HG02870 (cell line): ENCODE results near the gene PAIP2B.
"Not testable (repeated sequence)": the region's sequence is repeated elsewhere in the genome, so short reads cannot be mapped to it uniquely, and the experiment has no call there.

Experiments
- ATAC-seq: cut with Tn5 transposase; IDR thresholded peaks from one replicate; pipeline ENCODE4 v1.9.1; 2021; ENCODE audit warnings: mild to moderate bottlenecking, moderate library complexity; ENCODE audit not compliant: unreplicated experiment

PAIP2B gene

DNA sequence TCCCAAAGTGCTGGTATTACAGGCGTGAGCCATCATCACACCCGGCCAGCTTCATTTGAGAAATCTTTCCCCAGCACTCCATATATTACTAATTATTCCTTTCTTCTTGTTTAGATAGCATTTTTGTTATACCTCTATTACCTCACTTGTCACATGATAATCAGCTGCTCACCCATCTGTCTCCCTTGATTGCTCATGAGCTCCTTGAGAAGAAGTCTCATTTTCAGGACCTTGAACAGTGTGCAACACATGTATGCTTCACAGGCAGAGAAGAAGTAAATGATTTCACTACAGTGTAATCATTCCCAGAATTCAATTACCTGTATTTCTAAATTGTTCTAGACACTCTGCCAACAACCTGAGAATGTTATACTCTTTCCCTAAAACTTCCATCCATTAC lies 6.2 kb downstream of the PAIP2B start:
- ATAC-seq: no peak

GRCh38 chr2:71216501-71216900 lies 10.4 kb downstream of the PAIP2B start:
- no peak for ATAC-seq

DNA sequence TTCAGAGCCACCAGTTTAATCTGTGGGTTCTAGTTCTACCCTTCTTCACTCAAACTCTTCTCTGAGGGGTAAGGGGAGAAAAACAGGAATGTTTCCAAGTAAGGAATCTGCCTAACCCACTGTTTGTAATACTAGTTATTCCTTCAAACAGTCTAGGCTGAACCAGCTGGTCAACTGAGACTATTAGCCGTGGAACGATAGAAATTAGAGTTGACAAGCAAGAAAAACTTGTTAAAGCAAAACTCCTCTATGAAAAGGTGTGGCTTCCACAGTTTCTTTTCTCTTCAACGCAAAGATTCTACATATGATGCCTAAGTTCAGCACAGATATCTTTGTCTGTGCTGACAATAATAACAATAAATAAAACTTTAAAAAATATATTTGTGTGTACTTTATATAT lies 11.5 kb downstream of the PAIP2B start:
- no peak for ATAC-seq

- ATAC-seq: no peak
These were observed 14.6 kb downstream of the PAIP2B start for GRCh38 chr2:71212336-71212735.

- ATAC-seq: no peak
These were observed 16.6 kb downstream of the PAIP2B start for GRCh38 chr2:71210292-71210691.

DNA sequence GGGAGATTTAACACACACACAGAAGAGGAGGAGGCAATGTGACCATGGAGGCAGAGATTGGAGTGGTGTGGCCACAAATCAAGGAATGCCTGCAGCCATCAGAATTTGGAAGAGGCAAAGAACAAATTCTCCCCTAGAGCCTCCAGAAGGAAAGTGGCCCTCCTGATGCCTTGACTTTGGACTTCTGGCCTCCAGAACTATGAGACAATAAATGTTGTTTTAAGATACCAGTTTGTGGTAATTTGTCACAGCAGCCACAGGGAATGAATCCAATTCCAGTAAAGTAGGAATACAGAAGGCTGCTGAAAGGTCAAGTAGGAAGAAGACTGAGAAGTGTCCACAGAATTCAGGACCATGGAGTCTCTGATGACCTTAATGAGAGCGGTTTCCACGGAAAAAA lies 18.1 kb downstream of the PAIP2B start:
- no peak for ATAC-seq

DNA sequence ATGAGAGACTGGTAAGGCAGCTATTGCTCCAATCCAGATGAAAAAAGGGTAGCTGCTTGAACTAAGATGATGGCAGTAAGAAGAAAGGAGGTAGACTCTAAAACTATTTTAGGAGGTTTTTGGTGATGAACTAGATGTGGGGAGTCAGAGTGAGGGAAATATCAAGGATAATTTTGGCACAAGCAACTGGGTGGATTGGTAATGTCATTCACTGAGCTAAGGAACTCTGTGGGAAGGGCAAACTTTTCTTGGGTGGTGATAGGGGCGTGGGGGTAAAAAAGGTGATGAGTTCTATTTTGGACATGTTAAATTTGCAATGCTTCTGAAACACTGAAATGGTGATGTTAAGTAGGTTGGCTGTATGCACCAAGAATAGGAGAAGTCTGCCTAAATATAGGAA lies 19.3 kb downstream of the PAIP2B start:
- no peak for ATAC-seq

DNA sequence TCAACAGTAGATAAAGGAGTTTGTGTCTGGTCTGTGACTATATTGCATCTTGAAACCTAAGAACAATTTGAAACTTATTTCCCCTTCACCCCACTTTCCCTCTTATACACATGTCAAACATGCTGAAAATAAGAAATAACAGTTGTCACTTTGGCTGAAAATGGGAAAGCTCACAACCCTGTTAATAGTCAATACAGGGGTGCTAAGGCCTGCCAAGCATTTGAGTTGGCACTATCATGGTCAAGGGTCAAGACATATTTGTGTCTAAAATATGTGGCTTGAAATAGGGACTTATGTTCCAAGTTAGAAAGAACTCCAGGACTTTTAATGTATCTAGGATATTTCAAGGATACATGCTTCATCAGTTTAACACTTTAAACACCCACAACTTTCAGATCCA lies 20.6 kb downstream of the PAIP2B start:
- ATAC-seq: no peak

DNA sequence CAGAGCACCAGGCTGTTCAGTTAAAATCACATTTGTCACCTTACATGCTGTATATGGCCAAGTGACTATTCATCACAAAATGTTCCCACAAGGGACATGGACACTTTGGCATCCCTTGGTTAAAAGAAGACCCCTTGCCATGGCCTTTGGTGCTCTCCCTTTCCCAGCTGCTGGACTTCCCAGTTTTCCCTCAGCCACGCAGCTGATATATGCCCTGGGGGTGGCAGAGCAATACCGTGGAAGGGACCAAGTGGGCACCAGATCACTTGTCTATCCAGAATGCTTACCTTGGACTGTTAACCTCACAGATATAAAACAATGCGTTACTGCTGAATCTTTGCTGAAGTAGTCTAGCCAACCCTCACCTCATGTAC lies 35.3 kb downstream of the PAIP2B start:
- no peak for ATAC-seq

GRCh38 chr2:71190656-71191569 lies 36.0 kb downstream of the PAIP2B start:
- ATAC-seq: no peak

GRCh38 chr2:71187589-71187988 lies 39.3 kb downstream of the PAIP2B start:
- no peak for ATAC-seq

DNA sequence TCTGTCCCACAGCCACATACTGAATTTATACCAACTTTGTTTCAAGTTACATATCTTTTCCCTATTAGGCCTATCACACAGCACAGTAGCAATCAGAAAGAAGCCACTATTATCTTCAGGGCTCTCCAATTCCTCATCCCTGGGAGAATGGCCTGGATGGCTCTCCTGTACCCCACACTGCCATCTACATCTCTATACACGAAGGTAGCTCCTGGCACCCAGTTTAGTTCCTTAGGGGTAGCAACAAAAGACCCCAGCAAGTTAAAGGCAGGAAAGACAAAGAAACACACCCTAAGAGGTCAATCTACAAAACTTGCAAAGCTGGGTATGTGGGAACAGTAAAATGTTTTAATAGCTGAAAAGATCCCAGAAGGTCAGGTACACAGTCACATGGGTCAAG lies 39.9 kb downstream of the PAIP2B start:
- ATAC-seq: no peak

DNA sequence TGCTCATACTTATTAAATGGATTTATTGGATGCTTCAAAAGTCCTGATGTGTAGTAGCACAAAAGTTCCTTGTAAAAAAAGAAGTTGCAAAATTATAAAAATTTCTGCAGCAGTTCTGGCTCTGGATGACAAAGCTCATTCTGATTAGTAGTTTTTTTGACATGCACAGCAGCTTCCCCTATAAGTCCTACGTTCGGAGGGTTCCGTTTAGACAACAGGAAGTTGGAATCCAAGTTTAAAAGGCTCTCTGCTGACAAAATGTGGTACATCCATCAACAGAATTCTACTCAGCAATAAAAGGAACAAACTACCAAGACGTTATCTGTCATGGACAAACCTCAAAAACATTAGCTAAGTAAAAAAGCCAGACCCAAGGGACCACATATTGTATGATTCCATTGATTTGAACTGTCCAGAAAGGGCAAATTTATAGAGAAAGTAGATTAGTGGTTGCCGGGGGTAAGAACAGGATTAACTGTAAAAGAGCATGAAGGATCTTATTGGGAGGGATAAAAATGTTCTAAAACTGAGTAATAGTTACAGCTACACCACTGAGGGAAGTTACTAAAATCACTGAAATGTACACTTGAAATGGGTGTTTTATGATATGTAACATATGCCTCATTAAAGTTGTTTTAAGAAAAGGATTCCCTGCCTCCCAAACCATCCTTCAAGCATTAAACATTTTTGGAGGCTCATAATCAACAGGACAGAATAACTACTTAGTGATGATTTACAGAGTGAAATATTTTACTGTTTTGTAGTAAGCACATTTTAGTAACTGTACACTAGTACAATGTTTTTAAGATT lies 43.4 kb downstream of the PAIP2B start:
- not testable (repeated sequence) for ATAC-seq

DNA sequence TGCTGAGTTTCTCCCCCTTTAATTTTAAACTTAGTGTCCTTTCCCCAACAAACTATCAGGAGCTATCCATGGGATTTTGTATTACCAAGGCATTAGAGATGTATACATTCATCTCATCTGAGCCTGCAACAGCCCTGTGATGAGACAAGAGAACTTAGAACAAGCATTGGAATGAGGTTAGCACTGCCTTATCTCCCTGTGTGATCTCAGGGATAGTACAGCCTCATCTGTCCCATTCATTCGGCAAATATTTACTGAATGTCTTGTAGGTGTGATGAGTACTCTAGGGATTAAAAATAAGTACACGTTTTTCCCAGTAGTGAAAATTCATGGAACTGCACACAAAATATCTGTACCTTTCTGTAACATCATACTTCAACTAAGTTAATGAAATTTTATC lies 45.6 kb downstream of the PAIP2B start:
- ATAC-seq: no peak

DNA sequence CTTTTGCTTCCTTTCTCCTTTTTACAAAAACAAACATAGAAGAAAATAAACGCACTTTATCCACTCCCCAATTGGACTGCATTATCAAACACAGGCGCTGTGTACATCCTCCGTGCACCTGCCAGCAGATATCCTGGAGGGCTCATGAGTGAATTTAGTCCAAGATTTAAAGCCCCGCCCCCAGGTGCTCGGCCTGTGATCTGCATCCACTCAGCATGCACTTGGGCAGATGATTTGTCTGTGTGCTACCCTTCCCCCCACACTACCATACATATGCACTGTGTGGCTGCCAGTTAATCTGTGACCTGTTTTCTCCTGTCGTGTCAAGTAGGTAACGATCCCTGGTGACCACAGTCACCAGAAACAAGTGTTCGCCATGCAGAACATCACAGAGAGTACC lies 48.1 kb downstream of the PAIP2B start:
- not testable (repeated sequence) for ATAC-seq

- no peak for ATAC-seq
These were observed 52.7 kb downstream of the PAIP2B start for GRCh38 chr2:71174207-71174606.

DNA sequence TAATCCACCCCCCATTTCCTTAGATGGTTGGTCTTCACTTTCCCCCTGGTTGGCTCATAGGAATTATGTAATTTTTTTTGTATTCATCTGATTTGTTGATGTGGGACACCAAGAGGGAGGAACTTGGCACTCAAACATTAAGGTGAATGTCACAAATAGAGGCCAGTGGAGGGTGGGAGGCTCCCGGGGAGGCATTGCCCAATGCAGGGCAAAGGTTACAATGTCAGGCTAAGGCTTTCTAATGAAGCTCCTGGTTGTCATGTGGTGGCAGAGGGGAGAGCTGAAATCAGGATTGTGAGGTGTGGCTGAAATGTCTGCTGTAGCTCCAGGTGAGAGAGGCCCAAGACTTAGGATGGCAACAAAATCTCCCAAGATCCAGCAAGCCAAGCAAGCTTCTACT lies 53.8 kb downstream of the PAIP2B start:
- ATAC-seq: no peak

DNA sequence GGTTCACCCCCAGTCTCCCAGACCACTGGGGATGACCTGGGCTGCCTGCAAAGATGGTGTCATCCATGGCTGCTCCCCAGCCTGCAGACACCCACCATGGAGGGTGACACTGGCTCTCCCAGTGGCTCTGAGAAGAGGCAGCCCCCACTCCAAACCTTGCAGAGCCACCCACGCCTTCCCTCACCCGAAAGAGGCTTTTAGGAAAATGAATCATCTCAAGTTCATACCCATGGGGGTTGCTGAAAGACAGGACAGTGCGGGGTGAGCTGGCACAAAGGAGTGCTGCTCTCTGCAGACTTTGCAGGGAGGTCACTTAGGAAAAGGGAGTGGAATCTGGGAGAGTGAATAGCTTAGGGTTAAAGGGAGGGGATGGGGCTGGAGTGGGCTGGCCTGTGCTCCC lies 60.1 kb downstream of the PAIP2B start:
- no peak for ATAC-seq

DNA sequence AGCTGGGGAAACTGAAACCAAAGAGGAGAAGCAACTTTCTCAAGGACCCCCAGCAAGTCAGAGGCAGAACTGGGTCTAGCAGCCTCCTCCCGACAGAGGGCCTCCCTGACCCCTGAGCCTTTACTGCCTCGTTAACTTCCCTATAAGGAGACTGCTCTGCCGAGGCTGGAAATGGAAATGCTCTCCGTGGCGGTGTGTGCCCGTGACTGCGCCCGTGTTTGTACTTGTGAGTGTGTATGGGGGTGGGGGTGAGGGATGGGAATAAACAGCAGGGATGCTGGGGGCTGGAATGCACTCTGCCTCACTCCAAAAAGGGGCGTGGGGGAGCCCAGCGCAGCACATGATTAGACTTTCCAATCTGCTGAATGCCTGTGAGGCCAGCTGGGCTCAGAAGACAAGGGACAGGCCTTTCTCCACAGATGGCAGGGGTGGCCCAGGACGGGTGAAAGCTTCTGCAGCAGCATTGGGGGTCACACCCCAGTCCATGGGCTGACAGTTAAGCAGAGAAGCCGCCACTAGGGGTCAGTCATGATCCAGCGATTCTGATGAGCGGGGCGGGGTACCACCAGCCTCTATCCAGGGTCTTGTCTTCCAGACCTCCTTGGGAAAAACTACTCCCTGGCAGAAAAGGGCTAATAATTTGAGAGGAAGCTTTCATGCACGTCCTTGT lies 69.6 kb downstream of the PAIP2B start:
- no peak for ATAC-seq

GRCh38 chr2:71156573-71156972 lies 70.3 kb downstream of the PAIP2B start:
- ATAC-seq: no peak

- ATAC-seq: no peak
These were observed 71.1 kb downstream of the PAIP2B start for GRCh38 chr2:71155846-71156245.

GRCh38 chr2:71154798-71155197 lies 72.1 kb downstream of the PAIP2B start:
- ATAC-seq: peak; percentile 76
